ENCODE results near the gene KIRREL3. TPM values are rescaled to one million over a fixed set of nuclear protein-coding genes. Genes with fewer than 3 reads are reported as not detected.

KIRREL3 gene
- polyA plus RNA-seq, 2 of the 4 experiments (the other 2 are of a cell fraction), result 3.0 to 11.0 TPM

DNA sequence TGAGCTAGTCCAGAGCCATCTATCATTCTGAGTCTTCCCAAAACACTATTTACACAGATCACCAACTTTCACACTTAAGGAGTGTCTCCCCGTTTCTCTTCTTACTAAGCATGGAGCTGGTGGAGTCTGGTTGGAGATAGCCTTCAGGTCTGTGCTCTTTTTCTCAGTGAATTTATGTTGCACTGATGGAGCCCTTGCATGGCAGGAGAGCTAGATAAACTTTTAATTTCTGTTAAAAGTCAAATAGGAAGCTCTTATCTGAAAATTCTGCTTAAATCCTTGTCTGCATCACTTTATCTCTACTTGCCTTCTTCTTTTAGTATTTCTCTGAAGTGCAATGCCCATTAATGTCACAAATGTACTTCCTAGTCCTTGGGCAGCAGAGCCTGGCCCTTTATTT, 581.7 kb downstream of the KIRREL3 start:
- ATAC-seq (no peak), DNase-seq (ENCODE audit: low read depth in 1 of 2, low spot score in 1 of 2) (no peak), FAIRE-seq (no peak)
- Histone ChIP-seq H3K4me2 (no peak overlapping the region), H3K9me3 (no peaks in the 10 kb centered on the region), H3K27ac (no peak overlapping the region), H3K4me1 (no peaks in the 10 kb centered on the region), H3K4me3 (no peak overlapping the region)
- POLR2A ChIA-PET, result no interaction called here
- CTCF ChIA-PET, result interaction anchor here (2.0 kb wide), 1 partner anchor 22 kb away, joined by 7 read pairs; no protein-coding TSS in a partner anchor
- TF ChIP-seq HOXA7 (CRISPR knock-in tag; IDR thresholded peaks at IDR 0.05) (no peak), GATA3 (IDR thresholded peaks at IDR 0.05; ENCODE audit: borderline replicate concordance) (no peak), CBX2 (IDR thresholded peaks at IDR 0.05; ENCODE audit: borderline replicate concordance, low read depth) (no peak), FOSL2 (IDR thresholded peaks at IDR 0.05) (no peak), FOSL2 (CRISPR knock-in tag; IDR thresholded peaks at IDR 0.05) (no peak), MYC (IDR thresholded peaks at IDR 0.05; ENCODE audit: borderline replicate concordance, low read length) (no peak), RNF2 (IDR thresholded peaks at IDR 0.05; ENCODE audit: borderline replicate concordance, low read depth) (no peak), RARB (CRISPR knock-in tag; IDR thresholded peaks at IDR 0.05) (no peak), ZFP36 (IDR thresholded peaks at IDR 0.05; ENCODE audit: borderline replicate concordance, partially characterized antibody) (no peak), EP300 (IDR thresholded peaks at IDR 0.05) (no peak), TFCP2L1 (CRISPR knock-in tag; IDR thresholded peaks at IDR 0.05) (no peak), FOXS1 (CRISPR knock-in tag; IDR thresholded peaks at IDR 0.05) (no peak), MAZ (IDR thresholded peaks at IDR 0.05; ENCODE audit: borderline replicate concordance, low read depth, low read length) (no peak), JUN (IDR thresholded peaks at IDR 0.05) (no peak), HEYL (CRISPR knock-in tag; IDR thresholded peaks at IDR 0.05) (no peak), SREBF2 (IDR thresholded peaks at IDR 0.05) (no peak), BHLHE40 (IDR thresholded peaks at IDR 0.05; ENCODE audit: low read depth, low read length) (no peak)
- TF ChIP-seq, protein P1, sequence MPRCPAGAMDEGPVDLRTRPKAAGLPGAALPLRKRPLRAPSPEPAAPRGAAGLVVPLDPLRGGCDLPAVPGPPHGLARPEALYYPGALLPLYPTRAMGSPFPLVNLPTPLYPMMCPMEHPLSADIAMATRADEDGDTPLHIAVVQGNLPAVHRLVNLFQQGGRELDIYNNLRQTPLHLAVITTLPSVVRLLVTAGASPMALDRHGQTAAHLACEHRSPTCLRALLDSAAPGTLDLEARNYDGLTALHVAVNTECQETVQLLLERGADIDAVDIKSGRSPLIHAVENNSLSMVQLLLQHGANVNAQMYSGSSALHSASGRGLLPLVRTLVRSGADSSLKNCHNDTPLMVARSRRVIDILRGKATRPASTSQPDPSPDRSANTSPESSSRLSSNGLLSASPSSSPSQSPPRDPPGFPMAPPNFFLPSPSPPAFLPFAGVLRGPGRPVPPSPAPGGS (IDR thresholded peaks at IDR 0.05), result no peak
- TF ChIP-seq, protein P2, sequence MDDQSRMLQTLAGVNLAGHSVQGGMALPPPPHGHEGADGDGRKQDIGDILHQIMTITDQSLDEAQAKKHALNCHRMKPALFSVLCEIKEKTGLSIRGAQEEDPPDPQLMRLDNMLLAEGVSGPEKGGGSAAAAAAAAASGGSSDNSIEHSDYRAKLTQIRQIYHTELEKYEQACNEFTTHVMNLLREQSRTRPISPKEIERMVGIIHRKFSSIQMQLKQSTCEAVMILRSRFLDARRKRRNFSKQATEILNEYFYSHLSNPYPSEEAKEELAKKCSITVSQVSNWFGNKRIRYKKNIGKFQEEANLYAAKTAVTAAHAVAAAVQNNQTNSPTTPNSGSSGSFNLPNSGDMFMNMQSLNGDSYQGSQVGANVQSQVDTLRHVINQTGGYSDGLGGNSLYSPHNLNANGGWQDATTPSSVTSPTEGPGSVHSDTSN (IDR thresholded peaks at IDR 0.05), result no peak
- TF ChIP-seq, protein P3, sequence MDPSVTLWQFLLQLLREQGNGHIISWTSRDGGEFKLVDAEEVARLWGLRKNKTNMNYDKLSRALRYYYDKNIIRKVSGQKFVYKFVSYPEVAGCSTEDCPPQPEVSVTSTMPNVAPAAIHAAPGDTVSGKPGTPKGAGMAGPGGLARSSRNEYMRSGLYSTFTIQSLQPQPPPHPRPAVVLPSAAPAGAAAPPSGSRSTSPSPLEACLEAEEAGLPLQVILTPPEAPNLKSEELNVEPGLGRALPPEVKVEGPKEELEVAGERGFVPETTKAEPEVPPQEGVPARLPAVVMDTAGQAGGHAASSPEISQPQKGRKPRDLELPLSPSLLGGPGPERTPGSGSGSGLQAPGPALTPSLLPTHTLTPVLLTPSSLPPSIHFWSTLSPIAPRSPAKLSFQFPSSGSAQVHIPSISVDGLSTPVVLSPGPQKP (IDR thresholded peaks at IDR 0.05; ENCODE audit: low read depth, low read length), result no peak
- TF ChIP-seq, protein P4, sequence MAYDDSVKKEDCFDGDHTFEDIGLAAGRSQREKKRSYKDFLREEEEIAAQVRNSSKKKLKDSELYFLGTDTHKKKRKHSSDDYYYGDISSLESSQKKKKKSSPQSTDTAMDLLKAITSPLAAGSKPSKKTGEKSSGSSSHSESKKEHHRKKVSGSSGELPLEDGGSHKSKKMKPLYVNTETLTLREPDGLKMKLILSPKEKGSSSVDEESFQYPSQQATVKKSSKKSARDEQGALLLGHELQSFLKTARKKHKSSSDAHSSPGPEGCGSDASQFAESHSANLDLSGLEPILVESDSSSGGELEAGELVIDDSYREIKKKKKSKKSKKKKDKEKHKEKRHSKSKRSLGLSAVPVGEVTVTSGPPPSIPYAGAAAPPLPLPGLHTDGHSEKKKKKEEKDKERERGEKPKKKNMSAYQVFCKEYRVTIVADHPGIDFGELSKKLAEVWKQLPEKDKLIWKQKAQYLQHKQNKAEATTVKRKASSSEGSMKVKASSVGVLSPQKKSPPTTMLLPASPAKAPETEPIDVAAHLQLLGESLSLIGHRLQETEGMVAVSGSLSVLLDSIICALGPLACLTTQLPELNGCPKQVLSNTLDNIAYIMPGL (CRISPR knock-in tag; IDR thresholded peaks at IDR 0.05; ENCODE audit: borderline replicate concordance), result no peak
- 94% methylated on average over 1 of the region's 1 CpG for WGBS (ENCODE audit: missing lambda C conversion rate)

DNA sequence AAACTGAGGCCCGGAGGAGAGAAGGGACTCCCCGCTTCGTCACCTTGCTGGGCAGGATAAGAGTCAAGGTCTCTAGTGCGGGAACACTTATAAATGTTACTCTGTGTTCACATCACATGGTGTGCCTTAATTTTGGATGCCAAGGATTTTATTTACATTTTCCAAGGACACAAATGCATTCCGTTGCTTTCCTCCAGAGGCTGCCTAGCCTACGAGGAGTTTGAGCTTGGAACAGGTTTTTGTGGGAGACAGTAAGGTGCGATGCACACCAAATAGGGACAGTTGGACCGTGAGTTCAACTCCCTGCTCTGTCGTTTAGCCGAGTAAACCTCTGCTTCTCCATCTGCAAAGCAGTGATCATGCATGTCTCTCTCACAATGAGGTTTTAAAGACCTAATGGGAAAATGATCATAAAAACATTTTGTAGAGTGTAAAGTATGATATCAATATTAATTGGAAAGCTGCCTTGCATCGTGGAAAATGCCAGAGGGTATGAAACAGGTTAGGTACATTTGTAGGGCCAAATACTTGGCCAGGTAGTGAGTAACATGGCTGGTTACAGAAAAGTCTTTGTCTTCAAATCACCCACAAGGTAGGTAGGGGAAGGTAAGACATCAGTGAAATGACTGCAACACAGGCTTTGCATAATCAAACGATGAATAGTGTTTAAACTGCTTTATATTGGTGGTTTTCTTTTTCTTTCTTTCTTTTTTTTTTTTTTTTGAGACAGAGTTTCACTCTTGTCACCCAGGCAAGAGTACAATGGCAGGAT, 583.3 kb downstream of the KIRREL3 start:
- no peak for DNase-seq (ENCODE audit: low read depth in 1 of 2, low spot score in 1 of 2)
- FAIRE-seq, result no peak
- ChIA-PET POLR2A (no interaction called here), CTCF (no interaction called here)
- no peaks in the 10 kb centered on the region for H3K9me3 ChIP-seq
- no peak for ATAC-seq
- no peak overlapping the region for H3K4me3 ChIP-seq
- H3K4me2 ChIP-seq, result no peak overlapping the region
- H3K27ac ChIP-seq, result no peak overlapping the region
- WGBS (ENCODE audit: missing lambda C conversion rate), result 85% methylated on average over 12 of the region's 12 CpGs
- H3K4me1 ChIP-seq, result no peaks in the 10 kb centered on the region
- TF ChIP-seq, protein P4 (CRISPR knock-in tag; IDR thresholded peaks at IDR 0.05; ENCODE audit: borderline replicate concordance), result no peak
- TF ChIP-seq POLR2A (IDR thresholded peaks at IDR 0.05; ENCODE audit: low read length), result no peak
- no peak for TF ChIP-seq RCOR1 (IDR thresholded peaks at IDR 0.05; ENCODE audit: low read depth, low read length)
- no peak for TF ChIP-seq EHF (CRISPR knock-in tag; IDR thresholded peaks at IDR 0.05)
- TF ChIP-seq HDAC2 (IDR thresholded peaks at IDR 0.05), result no peak
- no peak for TF ChIP-seq HEYL (CRISPR knock-in tag; IDR thresholded peaks at IDR 0.05)
- TF ChIP-seq NFE2L2 (conservative IDR thresholded peaks at IDR 0.05; ENCODE audit: low read length), result no peak
- TF ChIP-seq, protein P5, sequence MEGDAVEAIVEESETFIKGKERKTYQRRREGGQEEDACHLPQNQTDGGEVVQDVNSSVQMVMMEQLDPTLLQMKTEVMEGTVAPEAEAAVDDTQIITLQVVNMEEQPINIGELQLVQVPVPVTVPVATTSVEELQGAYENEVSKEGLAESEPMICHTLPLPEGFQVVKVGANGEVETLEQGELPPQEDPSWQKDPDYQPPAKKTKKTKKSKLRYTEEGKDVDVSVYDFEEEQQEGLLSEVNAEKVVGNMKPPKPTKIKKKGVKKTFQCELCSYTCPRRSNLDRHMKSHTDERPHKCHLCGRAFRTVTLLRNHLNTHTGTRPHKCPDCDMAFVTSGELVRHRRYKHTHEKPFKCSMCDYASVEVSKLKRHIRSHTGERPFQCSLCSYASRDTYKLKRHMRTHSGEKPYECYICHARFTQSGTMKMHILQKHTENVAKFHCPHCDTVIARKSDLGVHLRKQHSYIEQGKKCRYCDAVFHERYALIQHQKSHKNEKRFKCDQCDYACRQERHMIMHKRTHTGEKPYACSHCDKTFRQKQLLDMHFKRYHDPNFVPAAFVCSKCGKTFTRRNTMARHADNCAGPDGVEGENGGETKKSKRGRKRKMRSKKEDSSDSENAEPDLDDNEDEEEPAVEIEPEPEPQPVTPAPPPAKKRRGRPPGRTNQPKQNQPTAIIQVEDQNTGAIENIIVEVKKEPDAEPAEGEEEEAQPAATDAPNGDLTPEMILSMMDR (IDR thresholded peaks at IDR 0.05), result no peak
- TF ChIP-seq RFX5 (IDR thresholded peaks at IDR 0.05), result no peak
- no peak for TF ChIP-seq ZNF302 (CRISPR knock-in tag; IDR thresholded peaks at IDR 0.05)

All from A549 (cell line).